ENCODE measurements around the gene RNF157.

DNA sequence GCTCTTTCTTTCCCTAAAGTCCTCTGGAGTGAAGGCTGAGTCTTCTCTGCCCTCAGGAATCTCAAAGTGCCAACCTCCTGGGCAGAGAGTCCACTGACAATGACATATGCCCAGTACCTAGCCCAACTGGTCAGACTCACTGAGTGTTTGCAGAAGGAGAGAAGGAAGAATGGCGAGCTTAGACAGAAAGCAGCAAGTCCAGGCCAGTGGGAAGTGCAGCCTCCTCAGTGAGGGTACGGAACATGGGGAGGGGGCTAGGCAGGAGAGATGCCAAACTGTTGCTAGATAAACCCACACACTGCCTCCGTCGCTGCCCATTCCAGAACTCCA is 137.4 kb downstream of the RNF157 start:
- TF ChIP-seq YY1 (tag by site-specific recombination; IDR thresholded peaks at IDR 0.05), result no peak
- TF ChIP-seq, protein P1, sequence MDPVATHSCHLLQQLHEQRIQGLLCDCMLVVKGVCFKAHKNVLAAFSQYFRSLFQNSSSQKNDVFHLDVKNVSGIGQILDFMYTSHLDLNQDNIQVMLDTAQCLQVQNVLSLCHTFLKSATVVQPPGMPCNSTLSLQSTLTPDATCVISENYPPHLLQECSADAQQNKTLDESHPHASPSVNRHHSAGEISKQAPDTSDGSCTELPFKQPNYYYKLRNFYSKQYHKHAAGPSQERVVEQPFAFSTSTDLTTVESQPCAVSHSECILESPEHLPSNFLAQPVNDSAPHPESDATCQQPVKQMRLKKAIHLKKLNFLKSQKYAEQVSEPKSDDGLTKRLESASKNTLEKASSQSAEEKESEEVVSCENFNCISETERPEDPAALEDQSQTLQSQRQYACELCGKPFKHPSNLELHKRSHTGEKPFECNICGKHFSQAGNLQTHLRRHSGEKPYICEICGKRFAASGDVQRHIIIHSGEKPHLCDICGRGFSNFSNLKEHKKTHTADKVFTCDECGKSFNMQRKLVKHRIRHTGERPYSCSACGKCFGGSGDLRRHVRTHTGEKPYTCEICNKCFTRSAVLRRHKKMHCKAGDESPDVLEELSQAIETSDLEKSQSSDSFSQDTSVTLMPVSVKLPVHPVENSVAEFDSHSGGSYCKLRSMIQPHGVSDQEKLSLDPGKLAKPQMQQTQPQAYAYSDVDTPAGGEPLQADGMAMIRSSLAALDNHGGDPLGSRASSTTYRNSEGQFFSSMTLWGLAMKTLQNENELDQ (tag by site-specific recombination; IDR thresholded peaks at IDR 0.05; ENCODE audit: low read depth), result no peak
- TF ChIP-seq, protein P2, sequence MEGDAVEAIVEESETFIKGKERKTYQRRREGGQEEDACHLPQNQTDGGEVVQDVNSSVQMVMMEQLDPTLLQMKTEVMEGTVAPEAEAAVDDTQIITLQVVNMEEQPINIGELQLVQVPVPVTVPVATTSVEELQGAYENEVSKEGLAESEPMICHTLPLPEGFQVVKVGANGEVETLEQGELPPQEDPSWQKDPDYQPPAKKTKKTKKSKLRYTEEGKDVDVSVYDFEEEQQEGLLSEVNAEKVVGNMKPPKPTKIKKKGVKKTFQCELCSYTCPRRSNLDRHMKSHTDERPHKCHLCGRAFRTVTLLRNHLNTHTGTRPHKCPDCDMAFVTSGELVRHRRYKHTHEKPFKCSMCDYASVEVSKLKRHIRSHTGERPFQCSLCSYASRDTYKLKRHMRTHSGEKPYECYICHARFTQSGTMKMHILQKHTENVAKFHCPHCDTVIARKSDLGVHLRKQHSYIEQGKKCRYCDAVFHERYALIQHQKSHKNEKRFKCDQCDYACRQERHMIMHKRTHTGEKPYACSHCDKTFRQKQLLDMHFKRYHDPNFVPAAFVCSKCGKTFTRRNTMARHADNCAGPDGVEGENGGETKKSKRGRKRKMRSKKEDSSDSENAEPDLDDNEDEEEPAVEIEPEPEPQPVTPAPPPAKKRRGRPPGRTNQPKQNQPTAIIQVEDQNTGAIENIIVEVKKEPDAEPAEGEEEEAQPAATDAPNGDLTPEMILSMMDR (tag by site-specific recombination; IDR thresholded peaks at IDR 0.05), result no peak
- TF ChIP-seq, protein P3, sequence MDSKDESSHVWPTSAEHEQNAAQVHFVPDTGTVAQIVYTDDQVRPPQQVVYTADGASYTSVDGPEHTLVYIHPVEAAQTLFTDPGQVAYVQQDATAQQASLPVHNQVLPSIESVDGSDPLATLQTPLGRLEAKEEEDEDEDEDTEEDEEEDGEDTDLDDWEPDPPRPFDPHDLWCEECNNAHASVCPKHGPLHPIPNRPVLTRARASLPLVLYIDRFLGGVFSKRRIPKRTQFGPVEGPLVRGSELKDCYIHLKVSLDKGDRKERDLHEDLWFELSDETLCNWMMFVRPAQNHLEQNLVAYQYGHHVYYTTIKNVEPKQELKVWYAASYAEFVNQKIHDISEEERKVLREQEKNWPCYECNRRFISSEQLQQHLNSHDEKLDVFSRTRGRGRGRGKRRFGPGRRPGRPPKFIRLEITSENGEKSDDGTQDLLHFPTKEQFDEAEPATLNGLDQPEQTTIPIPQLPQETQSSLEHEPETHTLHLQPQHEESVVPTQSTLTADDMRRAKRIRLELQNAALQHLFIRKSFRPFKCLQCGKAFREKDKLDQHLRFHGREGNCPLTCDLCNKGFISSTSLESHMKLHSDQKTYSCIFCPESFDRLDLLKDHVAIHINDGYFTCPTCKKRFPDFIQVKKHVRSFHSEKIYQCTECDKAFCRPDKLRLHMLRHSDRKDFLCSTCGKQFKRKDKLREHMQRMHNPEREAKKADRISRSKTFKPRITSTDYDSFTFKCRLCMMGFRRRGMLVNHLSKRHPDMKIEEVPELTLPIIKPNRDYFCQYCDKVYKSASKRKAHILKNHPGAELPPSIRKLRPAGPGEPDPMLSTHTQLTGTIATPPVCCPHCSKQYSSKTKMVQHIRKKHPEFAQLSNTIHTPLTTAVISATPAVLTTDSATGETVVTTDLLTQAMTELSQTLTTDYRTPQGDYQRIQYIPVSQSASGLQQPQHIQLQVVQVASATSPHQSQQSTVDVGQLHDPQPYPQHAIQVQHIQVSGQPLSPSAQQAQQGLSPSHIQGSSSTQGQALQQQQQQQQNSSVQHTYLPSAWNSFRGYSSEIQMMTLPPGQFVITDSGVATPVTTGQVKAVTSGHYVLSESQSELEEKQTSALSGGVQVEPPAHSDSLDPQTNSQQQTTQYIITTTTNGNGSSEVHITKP (tag by site-specific recombination; IDR thresholded peaks at IDR 0.05), result no peak
- TF ChIP-seq ZNF274 (IDR thresholded peaks at IDR 0.05; ENCODE audit: low read length), result no peak
- no peak for TF ChIP-seq ZNF274 (tag by site-specific recombination; IDR thresholded peaks at IDR 0.05; ENCODE audit: borderline replicate concordance)
- no peak for TF ChIP-seq ZNF843 (tag by site-specific recombination; IDR thresholded peaks at IDR 0.05)
- no peak for TF ChIP-seq ZBTB7A (tag by site-specific recombination; IDR thresholded peaks at IDR 0.05; ENCODE audit: low read depth)
- TF ChIP-seq ZNF600 (tag by site-specific recombination; IDR thresholded peaks at IDR 0.05), result no peak
- TF ChIP-seq, protein P4, sequence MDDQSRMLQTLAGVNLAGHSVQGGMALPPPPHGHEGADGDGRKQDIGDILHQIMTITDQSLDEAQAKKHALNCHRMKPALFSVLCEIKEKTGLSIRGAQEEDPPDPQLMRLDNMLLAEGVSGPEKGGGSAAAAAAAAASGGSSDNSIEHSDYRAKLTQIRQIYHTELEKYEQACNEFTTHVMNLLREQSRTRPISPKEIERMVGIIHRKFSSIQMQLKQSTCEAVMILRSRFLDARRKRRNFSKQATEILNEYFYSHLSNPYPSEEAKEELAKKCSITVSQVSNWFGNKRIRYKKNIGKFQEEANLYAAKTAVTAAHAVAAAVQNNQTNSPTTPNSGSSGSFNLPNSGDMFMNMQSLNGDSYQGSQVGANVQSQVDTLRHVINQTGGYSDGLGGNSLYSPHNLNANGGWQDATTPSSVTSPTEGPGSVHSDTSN (CRISPR knock-in tag; IDR thresholded peaks at IDR 0.05), result no peak
- TF ChIP-seq, protein P5, sequence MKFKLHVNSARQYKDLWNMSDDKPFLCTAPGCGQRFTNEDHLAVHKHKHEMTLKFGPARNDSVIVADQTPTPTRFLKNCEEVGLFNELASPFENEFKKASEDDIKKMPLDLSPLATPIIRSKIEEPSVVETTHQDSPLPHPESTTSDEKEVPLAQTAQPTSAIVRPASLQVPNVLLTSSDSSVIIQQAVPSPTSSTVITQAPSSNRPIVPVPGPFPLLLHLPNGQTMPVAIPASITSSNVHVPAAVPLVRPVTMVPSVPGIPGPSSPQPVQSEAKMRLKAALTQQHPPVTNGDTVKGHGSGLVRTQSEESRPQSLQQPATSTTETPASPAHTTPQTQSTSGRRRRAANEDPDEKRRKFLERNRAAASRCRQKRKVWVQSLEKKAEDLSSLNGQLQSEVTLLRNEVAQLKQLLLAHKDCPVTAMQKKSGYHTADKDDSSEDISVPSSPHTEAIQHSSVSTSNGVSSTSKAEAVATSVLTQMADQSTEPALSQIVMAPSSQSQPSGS (tag by site-specific recombination; IDR thresholded peaks at IDR 0.05; ENCODE audit: low read depth), result no peak
- no peak for TF ChIP-seq KLF16 (tag by site-specific recombination; IDR thresholded peaks at IDR 0.05)
- no peak for TF ChIP-seq RBAK (tag by site-specific recombination; IDR thresholded peaks at IDR 0.05)

All from HEK293 (cell line).